ENCODE measurements around the gene C21orf91. TPM values are rescaled to one million over a fixed set of nuclear protein-coding genes. Genes with fewer than 3 reads are reported as not detected.

C21orf91 gene
- total RNA-seq, 3 donors from 2014 or later = 8.0 to 12.8 (median 8.0) TPM

DNA sequence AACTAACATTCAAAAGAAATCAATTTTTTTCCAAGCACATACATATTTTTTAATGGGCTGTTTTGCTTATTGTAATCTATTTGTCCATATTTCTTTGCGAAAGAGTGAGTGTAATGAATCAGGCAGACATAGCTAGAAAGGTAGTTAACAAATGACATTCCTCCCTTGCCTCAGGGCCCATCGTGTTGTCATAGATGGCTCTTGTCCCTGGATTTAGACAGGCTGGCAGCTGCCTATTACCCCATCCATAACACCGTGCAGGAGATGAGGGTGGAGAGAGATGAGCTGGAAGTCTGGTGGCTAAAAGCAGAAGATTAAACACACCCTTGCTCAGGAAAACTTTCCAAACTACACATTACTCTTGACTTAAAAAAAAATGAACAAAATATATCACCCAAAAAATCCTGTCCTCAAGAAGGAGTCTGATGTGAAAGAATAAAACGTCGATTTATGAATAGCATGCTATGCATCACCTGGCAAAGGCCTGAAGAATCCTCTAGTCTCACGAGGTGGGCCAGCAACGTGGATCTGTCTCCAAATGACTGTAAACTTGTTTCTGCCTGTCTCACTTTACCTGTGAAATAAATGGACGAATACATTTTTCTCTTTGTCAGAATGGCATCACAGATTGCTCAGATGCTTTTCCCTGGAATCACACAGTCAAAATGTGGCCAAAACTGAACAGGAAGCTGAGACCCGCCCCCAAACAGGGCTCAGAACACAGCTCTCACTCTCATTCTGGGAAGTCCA lies 55.7 kb downstream of the C21orf91 start:
- no peak overlapping the region for H3K4me3 ChIP-seq
- DNase-seq (no peak), ATAC-seq (no peak)
- H3K4me1 ChIP-seq (ENCODE audit: low read depth) = no peaks in the 10 kb centered on the region
- TF ChIP-seq, protein P1, sequence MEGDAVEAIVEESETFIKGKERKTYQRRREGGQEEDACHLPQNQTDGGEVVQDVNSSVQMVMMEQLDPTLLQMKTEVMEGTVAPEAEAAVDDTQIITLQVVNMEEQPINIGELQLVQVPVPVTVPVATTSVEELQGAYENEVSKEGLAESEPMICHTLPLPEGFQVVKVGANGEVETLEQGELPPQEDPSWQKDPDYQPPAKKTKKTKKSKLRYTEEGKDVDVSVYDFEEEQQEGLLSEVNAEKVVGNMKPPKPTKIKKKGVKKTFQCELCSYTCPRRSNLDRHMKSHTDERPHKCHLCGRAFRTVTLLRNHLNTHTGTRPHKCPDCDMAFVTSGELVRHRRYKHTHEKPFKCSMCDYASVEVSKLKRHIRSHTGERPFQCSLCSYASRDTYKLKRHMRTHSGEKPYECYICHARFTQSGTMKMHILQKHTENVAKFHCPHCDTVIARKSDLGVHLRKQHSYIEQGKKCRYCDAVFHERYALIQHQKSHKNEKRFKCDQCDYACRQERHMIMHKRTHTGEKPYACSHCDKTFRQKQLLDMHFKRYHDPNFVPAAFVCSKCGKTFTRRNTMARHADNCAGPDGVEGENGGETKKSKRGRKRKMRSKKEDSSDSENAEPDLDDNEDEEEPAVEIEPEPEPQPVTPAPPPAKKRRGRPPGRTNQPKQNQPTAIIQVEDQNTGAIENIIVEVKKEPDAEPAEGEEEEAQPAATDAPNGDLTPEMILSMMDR (IDR thresholded peaks at IDR 0.05) = no peak
- intact Hi-C loops (cut with DNase I, micrococcal nuclease) = no loop called here
- H3K36me3 ChIP-seq (ENCODE audit: low read depth) = no peaks in the 10 kb centered on the region
- H3K9me3 ChIP-seq = no peaks in the 10 kb centered on the region

DNA sequence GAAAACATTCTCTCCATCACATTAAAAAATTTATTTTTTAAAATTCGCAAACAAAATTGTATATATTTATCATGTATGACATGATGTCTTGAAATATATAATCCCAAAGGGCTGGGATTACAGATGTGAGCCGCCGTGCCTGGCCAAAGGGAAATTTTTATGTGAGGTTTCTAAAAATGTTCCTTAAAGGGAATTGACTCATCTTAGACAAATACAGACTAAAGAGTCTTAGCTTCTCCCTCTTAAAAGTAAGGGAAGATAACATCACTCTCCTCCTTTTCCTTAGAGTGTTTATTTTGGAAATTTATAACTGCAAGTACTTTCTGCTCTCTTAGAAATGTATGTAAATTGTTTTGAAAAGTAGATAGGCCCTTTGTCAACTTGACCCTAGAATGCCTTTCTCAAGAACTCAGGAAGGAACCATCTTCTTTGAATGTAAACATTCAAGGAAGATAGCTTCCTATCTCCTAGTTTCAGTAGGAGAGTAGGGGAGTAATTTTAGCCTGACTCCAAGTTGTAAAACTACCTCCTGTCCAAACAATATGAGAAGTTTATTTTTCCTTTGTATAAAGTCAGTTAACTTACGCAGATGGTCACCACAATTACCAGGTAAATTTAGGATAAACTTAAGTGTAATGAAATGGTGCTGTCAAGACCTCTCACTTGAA lies 59.5 kb downstream of the C21orf91 start:
- DNase-seq (no peak), ATAC-seq (no peak)
- TF ChIP-seq, protein P1 (IDR thresholded peaks at IDR 0.05) = no peak
- intact Hi-C loops (cut with DNase I, micrococcal nuclease) = no loop called here
- H3K9me3 ChIP-seq = no peaks in the 10 kb centered on the region
- no peaks in the 10 kb centered on the region for H3K4me1 ChIP-seq (ENCODE audit: low read depth)
- no peaks in the 10 kb centered on the region for H3K36me3 ChIP-seq (ENCODE audit: low read depth)
- no peak overlapping the region for H3K4me3 ChIP-seq

DNA sequence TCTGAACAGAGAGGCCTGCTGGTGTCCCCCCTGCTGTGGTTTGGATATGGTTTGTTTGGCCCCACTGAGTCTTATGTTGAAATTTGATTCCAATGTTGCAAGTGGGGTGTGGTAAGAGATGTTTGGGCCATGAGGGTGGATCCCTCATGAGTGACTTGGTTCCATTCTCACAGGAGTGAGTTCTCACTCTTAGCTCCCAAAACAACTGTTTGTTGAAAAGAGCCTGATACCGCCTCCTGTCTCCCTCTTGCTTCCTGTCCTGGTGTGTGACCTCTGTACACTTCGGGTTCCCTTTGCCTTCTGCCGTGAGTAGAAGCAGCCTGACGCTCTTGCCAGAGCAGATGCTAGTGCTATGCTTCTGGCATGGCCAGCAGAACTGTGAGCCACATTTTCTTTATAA lies 60.5 kb downstream of the C21orf91 start:
- intact Hi-C loops (cut with DNase I, micrococcal nuclease) = no loop called here
- TF ChIP-seq, protein P1 (IDR thresholded peaks at IDR 0.05) = no peak

DNA sequence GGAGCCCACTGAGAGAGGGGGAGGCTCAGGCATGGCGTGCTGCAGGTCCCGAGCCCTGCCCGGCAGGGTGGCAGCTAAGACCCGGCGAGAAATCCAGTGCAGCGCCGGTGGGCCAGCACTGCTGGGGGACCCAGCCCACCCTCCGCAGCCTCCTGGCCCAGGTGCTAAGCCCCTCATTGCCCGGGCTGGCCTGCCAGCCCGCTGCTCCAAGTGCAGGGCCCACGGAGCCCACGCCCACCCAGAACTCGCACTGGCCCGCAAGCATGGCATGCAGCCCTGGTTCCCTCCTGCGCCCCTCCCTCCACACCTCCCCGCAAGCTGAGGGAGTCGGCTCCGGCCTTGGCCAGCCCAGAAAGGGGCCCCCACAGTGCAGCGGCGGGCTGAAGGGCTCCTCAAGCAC lies 61.5 kb downstream of the C21orf91 start:
- intact Hi-C loops (cut with DNase I, micrococcal nuclease) = no loop called here
- Histone ChIP-seq H3K4me1 (ENCODE audit: low read depth) (no peaks in the 10 kb centered on the region), H3K36me3 (ENCODE audit: low read depth) (no peaks in the 10 kb centered on the region), H3K4me3 (no peak overlapping the region), H3K9me3 (no peaks in the 10 kb centered on the region)
- TF ChIP-seq, protein P1 (IDR thresholded peaks at IDR 0.05) = no peak
- ATAC-seq (no peak), DNase-seq (no peak)

More for the DNA sequence above, 60.5 kb downstream of the C21orf91 start:
- Histone ChIP-seq H3K4me3 (no peak overlapping the region), H3K9me3 (no peaks in the 10 kb centered on the region), H3K4me1 (ENCODE audit: low read depth) (no peaks in the 10 kb centered on the region), H3K36me3 (ENCODE audit: low read depth) (no peaks in the 10 kb centered on the region)
- no peak for DNase-seq
- no peak for ATAC-seq

DNA sequence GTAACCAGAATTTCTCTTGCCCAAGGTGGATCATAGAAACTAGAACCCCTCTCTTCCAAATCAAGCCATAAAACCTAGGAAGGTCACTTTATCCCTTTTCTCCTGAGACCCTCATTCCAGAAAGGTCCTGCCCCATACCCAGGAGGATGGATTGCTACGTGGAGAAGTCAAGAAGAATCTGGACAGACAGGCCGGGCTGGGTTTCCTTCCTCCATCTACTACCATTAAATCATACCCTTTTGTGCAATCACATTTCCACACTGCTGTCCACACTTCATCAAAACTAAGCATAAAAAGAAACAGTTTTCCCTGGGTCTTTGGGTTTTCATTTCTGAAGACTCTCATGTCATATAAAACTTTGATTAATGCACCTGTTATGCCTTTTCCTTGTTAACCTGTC lies 65.4 kb downstream of the C21orf91 start:
- Histone ChIP-seq H3K4me3 (no peak overlapping the region), H3K36me3 (ENCODE audit: low read depth) (no peaks in the 10 kb centered on the region), H3K4me1 (ENCODE audit: low read depth) (no peaks in the 10 kb centered on the region), H3K9me3 (no peaks in the 10 kb centered on the region)
- TF ChIP-seq, protein P1 (IDR thresholded peaks at IDR 0.05) = no peak
- no peak for DNase-seq
- intact Hi-C loops (cut with DNase I, micrococcal nuclease) = no loop called here
- no peak for ATAC-seq
